SK-N-MC (cell line): ENCODE measurements around the gene A4GALT.

Experiments
- DNase-seq: peaks from one replicate; pipeline ENCODE4 v3.0.0-alpha.2; 2011; ENCODE audit warnings: low read depth, low spot score
- H3K27ac ChIP-seq: fragments of 200-600 bp; sonication (generic); 2 replicates; pipeline ENCODE4 v1.5.1; 2016; ENCODE audit warnings: mixed run types
- H3K36me3 ChIP-seq: fragments of 200-600 bp; sonication (generic); 2 replicates; pipeline ENCODE4 v1.6.1; 2017; ENCODE audit warnings: antibody characterized with exemption, low read length, mixed read lengths; ENCODE audit not compliant: insufficient read depth
- H3K4me3 ChIP-seq: fragments of 200-600 bp; sonication (generic); 2 replicates; pipeline ENCODE4 v1.5.1; 2016
- H3K9ac ChIP-seq: fragments of 200-600 bp; sonication (generic); 2 replicates; pipeline ENCODE4 v1.8.0; 2017; ENCODE audit warnings: mixed run types, mixed read lengths; ENCODE audit not compliant: insufficient read length
- H3K9me3 ChIP-seq: fragments of 200-600 bp; sonication (generic); 2 replicates; pipeline ENCODE4 v1.6.1; 2017; ENCODE audit warnings: low read depth, mild to moderate bottlenecking, antibody characterized with exemption, low read length, moderate library complexity, mixed read lengths
- EZH2 ChIP-seq: fragments of 200-600 bp; sonication (generic); IDR thresholded peaks from one replicate; pipeline ENCODE4 v1.6.1; 2017; ENCODE audit warnings: antibody characterized with exemption
- FOXP2 ChIP-seq: optimal IDR thresholded peaks from 2 replicates; pipeline ENCODE3; 2011; ENCODE audit warnings: mild to moderate bottlenecking, moderate library complexity; ENCODE audit not compliant: insufficient read depth; ENCODE audit errors: extremely low read length, control extremely low read depth
- POLR2AphosphoS5 ChIP-seq: IDR thresholded peaks from 2 replicates; pipeline ENCODE4 v1.6.1; 2012; ENCODE audit warnings: mild to moderate bottlenecking, low read depth, low read length, borderline replicate concordance

The A4GALT gene

GRCh38 chr22:42714768-42715390 lies 5.8 kb downstream of the A4GALT start:
- Histone ChIP-seq H3K36me3 (no peaks in the 10 kb centered on the region), H3K9me3 (peaks cover 4% of the 10 kb centered on the region; the same call in 1 of the 2 replicates), H3K27ac (no peak overlapping the region), H3K4me3 (no peak overlapping the region), H3K9ac (no peak overlapping the region)
- no peak for DNase-seq
- TF ChIP-seq FOXP2 (no peak), POLR2AphosphoS5 (no peak), EZH2 (no peak)

- no peak for TF ChIP-seq FOXP2
- no peak for TF ChIP-seq POLR2AphosphoS5
- TF ChIP-seq EZH2, result no peak
- Histone ChIP-seq H3K36me3 (no peaks in the 10 kb centered on the region), H3K9ac (no peak overlapping the region), H3K9me3 (peaks cover 5% of the 10 kb centered on the region; the same call in 1 of the 2 replicates), H3K4me3 (no peak overlapping the region), H3K27ac (no peak overlapping the region)
- DNase-seq, result no peak
Measured at GRCh38 chr22:42714308-42714707, 6.4 kb downstream of the A4GALT start.

- no peak overlapping the region for H3K9ac ChIP-seq
- TF ChIP-seq POLR2AphosphoS5 (no peak), FOXP2 (no peak), EZH2 (no peak)
- H3K9me3 ChIP-seq, result peaks cover 5% of the 10 kb centered on the region; the same call in 1 of the 2 replicates
- DNase-seq, result no peak
- H3K27ac ChIP-seq, result no peak overlapping the region
- H3K36me3 ChIP-seq, result no peaks in the 10 kb centered on the region
- H3K4me3 ChIP-seq, result no peak overlapping the region
Measured at GRCh38 chr22:42711895-42712837, 8.5 kb downstream of the A4GALT start.

- Histone ChIP-seq H3K36me3 (no peaks in the 10 kb centered on the region), H3K27ac (no peak overlapping the region), H3K9me3 (peaks cover 5% of the 10 kb centered on the region; the same call in 1 of the 2 replicates), H3K9ac (no peak overlapping the region), H3K4me3 (no peak overlapping the region)
- DNase-seq, result peak; percentile 40
- TF ChIP-seq EZH2, result no peak
Measured at GRCh38 chr22:42711281-42711731, 9.4 kb downstream of the A4GALT start.

GRCh38 chr22:42708417-42708816 lies 12.3 kb downstream of the A4GALT start:
- peak overlapping the region; percentile 88 for H3K27ac ChIP-seq
- peak; percentile 84 for DNase-seq

GRCh38 chr22:42707496-42707895 lies 13.2 kb downstream of the A4GALT start:
- no peak for DNase-seq
- no peak overlapping the region for H3K9ac ChIP-seq
- no peak for TF ChIP-seq EZH2
- TF ChIP-seq POLR2AphosphoS5, result no peak
- TF ChIP-seq FOXP2, result no peak
- H3K9me3 ChIP-seq, result peaks cover 5% of the 10 kb centered on the region; the same call in 1 of the 2 replicates
- H3K36me3 ChIP-seq, result no peaks in the 10 kb centered on the region
- H3K4me3 ChIP-seq, result no peak overlapping the region
- peak overlapping the region; percentile 62; the same call in 1 of the 2 replicates for H3K27ac ChIP-seq

More at GRCh38 chr22:42708417-42708816, 12.3 kb downstream of the A4GALT start:
- Histone ChIP-seq H3K9ac (no peak overlapping the region), H3K36me3 (no peaks in the 10 kb centered on the region), H3K9me3 (peaks cover 5% of the 10 kb centered on the region; the same call in 1 of the 2 replicates), H3K4me3 (no peak overlapping the region)
- TF ChIP-seq FOXP2 (no peak), EZH2 (no peak), POLR2AphosphoS5 (no peak)

- TF ChIP-seq POLR2AphosphoS5, result no peak
- Histone ChIP-seq H3K9ac (no peak overlapping the region), H3K4me3 (no peak overlapping the region), H3K9me3 (peaks cover 1% of the 10 kb centered on the region; the same call in 1 of the 2 replicates), H3K27ac (no peak overlapping the region), H3K36me3 (no peaks in the 10 kb centered on the region)
- DNase-seq, result no peak
Measured at GRCh38 chr22:42704896-42705295, 15.8 kb downstream of the A4GALT start.

GRCh38 chr22:42702675-42703074 lies 18.0 kb downstream of the A4GALT start:
- H3K9me3 ChIP-seq, result no peaks in the 10 kb centered on the region
- no peak overlapping the region for H3K9ac ChIP-seq
- no peak for DNase-seq
- TF ChIP-seq EZH2 (no peak), FOXP2 (no peak), POLR2AphosphoS5 (no peak)
- H3K36me3 ChIP-seq, result no peaks in the 10 kb centered on the region
- H3K27ac ChIP-seq, result no peak overlapping the region
- H3K4me3 ChIP-seq, result no peak overlapping the region
